Esophagus squamous epithelium (tissue), 5 donors: ENCODE results near the gene TRAPPC2. TPM values are rescaled to one million over a fixed set of nuclear protein-coding genes. Genes with fewer than 3 reads are reported as not detected.

Source experiments
- DNase-seq: peaks from one replicate; lab custom pipeline; 2025; lab: John Stamatoyannopoulos, UW
- H3K27ac ChIP-seq, 4 donors: fragments of 200-600 bp; sonication (generic); one replicate each; pipeline ENCODE4 v1.5.1; 2016 to 2019; ENCODE audit warnings: mild to moderate bottlenecking in 1 of 4
- H3K27me3 ChIP-seq, 4 donors: fragments of 200-600 bp; sonication (generic); 1 replicate in 3 of 4; 2 replicates in 1 of 4; pipeline versions ENCODE4 v1.5.1 to v1.6.0; 2017 to 2021; ENCODE audit warnings: antibody characterized with exemption in 1 of 4
- H3K36me3 ChIP-seq, 3 donors: fragments of 200-600 bp; sonication (generic); one replicate each; pipeline ENCODE4 v1.5.1; 2016 to 2019
- H3K4me1 ChIP-seq, 3 donors: fragments of 200-600 bp; sonication (generic); one replicate each; pipeline ENCODE4 v1.5.1; 2017 to 2019
- H3K4me3 ChIP-seq, 4 donors: fragments of 200-600 bp; sonication (generic); 1 replicate in 3 of 4; 2 replicates in 1 of 4; pipeline ENCODE4 v1.5.1; 2016 to 2019; ENCODE audit warnings: mild to moderate bottlenecking in 2 of 4, moderate library complexity in 1 of 4
- H3K9me3 ChIP-seq, 3 donors: fragments of 200-600 bp; sonication (generic); one replicate each; pipeline ENCODE4 v1.5.1; 2016 to 2019
- CTCF ChIP-seq, 6 experiments: fragments of 450-650 bp in 4 of 6; fragments of 200-600 bp in 2 of 6; sonication (generic) in 2 of 6; IDR thresholded peaks; one replicate each; pipeline ENCODE4 v1.5.1; 2016 to 2019; ENCODE audit warnings: antibody characterized with exemption in 6 of 6, mild to moderate bottlenecking in 4 of 6, moderate library complexity in 4 of 6
- POLR2A ChIP-seq, 4 donors: fragments of 450-650 bp; IDR thresholded peaks; one replicate each; pipeline ENCODE4 v1.6.1; 2017; ENCODE audit warnings: antibody characterized with exemption in 4 of 4, mild to moderate bottlenecking in 4 of 4, moderate library complexity in 3 of 4
- WGBS, 2 donors: methylation state at CpG; one replicate each; pipeline ENCODE4 v1.1.5; 2018; 5-methylcytosine and 5-hydroxymethylcytosine counted together
- intact Hi-C: fragments of 100-400 bp; cut with DNase I; formaldehyde crosslinking; loops from one replicate; pipeline ENCODE4 v1.15.0; 2022
- total RNA-seq, 4 donors: library from RNA; depleted of rRNA; stranded (reverse); fragments of >200 nt; gene quantifications; one replicate each; pipeline ENCODE4 v1.1.0, GENCODE V29; 2016
- donor health status: DM: yes; HTN: yes; CAD: no.

TRAPPC2 gene
- total RNA-seq, 4 donors from 2014 or later, result 8.9 to 12.8 (median 11.0) TPM

GRCh38 chrX:13763489-13763888 lies 29.1 kb upstream of the TRAPPC2 start:
- H3K36me3 ChIP-seq, result peaks cover 0 to 76% (median 6%) of the 10 kb centered on the region in 3 donors
- intact Hi-C loops, result no loop called here
- peak overlapping the region in 2 of 4 donors; percentile 42 to 66 for H3K27ac ChIP-seq
- H3K4me3 ChIP-seq, result no peak overlapping the region
- peak in 1 of 6 experiments; percentile 25 for TF ChIP-seq CTCF (IDR thresholded peaks at IDR 0.05)
- TF ChIP-seq POLR2A (IDR thresholded peaks at IDR 0.05), result no peak
- WGBS, 2 donors, result 31 to 64% methylated on average over 3 to 8 of the region's 8 CpGs
- no peak for DNase-seq
- H3K27me3 ChIP-seq, result no peaks in the 10 kb centered on the region
- no peaks in the 10 kb centered on the region for H3K9me3 ChIP-seq
- H3K4me1 ChIP-seq, result peaks cover 0 to 36% (median 5%) of the 10 kb centered on the region in 3 donors

DNA sequence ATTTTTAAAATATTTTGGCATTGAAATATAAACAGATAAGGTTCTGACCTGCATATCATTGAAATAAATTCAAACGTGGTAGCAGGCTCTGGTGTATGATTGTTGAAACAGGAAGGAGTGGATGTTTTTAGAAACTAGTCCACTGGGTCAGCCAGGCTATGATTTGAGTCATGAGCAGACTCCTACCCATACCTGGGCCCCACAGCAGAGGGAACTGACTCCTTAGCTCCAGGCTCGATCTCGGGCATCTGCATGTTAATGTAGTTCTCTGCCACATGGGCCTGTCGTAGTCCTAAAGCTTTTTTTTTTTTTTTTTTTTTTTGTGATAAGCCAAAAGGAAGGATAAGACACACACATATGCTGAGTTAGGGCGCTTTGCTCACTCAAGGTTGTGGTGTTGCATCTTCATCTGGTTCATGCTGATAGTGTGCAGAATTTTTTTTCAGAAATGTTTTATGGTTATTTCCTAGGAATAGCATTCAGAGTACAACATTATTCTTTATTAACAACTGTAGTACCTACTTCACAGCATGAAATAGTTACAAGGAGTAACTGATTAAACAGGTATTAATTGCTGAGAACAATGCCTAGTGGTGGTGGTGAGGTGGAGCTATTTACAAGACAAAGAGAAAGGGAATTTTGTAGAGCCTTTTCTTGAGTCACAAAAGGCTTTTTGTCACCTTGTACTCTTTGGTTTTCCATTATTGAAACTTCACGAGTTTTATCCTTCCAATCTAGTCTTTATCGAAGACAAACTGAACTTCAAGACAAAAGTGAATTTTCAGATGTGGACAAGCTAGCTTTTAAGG lies 27.4 kb upstream of the TRAPPC2 start:
- Histone ChIP-seq H3K4me1 (peaks cover 0 to 36% (median 5%) of the 10 kb centered on the region in 3 donors), H3K27me3 (no peaks in the 10 kb centered on the region), H3K9me3 (no peaks in the 10 kb centered on the region), H3K27ac (peak overlapping the region in 2 of 4 donors; percentile 25 to 28), H3K4me3 (no peak overlapping the region), H3K36me3 (peaks cover 0 to 76% (median 6%) of the 10 kb centered on the region in 3 donors)
- TF ChIP-seq CTCF (IDR thresholded peaks at IDR 0.05) (no peak), POLR2A (IDR thresholded peaks at IDR 0.05) (no peak)
- WGBS, 2 donors, result 48 to 53% methylated on average over 7 of the region's 7 CpGs
- intact Hi-C loops, result no loop called here
- no peak for DNase-seq

GRCh38 chrX:13760426-13760825 lies 26.0 kb upstream of the TRAPPC2 start:
- peaks cover 0 to 36% (median 5%) of the 10 kb centered on the region in 3 donors for H3K4me1 ChIP-seq
- no peak for TF ChIP-seq CTCF (IDR thresholded peaks at IDR 0.05)
- no peak for TF ChIP-seq POLR2A (IDR thresholded peaks at IDR 0.05)
- H3K9me3 ChIP-seq, result no peaks in the 10 kb centered on the region
- no peaks in the 10 kb centered on the region for H3K27me3 ChIP-seq
- no peak overlapping the region for H3K4me3 ChIP-seq
- no peak for DNase-seq
- 92% methylated on average over 13 of the region's 13 CpGs; no CpG with 5 or more reads in 1 of the 2 donors for WGBS, 2 donors
- intact Hi-C loops, result no loop called here
- peaks cover 0 to 74% (median 6%) of the 10 kb centered on the region in 3 donors for H3K36me3 ChIP-seq
- peak overlapping the region in 1 of 4 donors; percentile 9 for H3K27ac ChIP-seq

DNA sequence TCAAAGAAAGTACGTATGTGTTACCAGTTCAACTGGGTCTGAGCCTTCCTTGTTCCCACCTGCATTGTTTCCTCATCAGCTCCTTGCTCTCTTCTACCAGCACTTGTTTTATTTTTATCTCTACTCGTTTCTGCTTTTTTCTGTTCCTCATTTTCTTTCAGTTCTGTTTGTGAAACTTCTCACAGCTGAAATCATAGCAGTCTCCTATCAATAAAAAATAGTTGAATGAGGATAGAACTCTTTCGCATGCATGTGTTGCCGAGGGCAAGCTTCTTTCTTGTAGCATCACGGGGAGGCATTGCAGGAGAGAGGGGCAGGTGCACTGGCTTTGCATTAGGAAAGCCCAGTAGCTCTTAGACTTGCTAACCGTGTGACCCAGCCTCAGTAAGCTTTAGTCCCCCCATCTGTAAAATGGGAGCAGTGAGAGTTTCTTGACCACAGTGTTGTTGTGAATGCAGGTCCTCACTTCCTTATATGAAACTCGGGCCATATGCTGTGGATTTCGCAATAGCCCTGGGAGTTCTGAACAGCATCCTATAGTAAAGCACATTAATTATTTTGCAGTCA lies 24.8 kb upstream of the TRAPPC2 start:
- peaks cover 0 to 86% (median 6%) of the 10 kb centered on the region in 3 donors for H3K36me3 ChIP-seq
- no peaks in the 10 kb centered on the region for H3K9me3 ChIP-seq
- DNase-seq, result no peak
- 69 to 83% methylated on average over 5 to 7 of the region's 8 CpGs for WGBS, 2 donors
- no peak overlapping the region for H3K27ac ChIP-seq
- no peak for TF ChIP-seq CTCF (IDR thresholded peaks at IDR 0.05)
- TF ChIP-seq POLR2A (IDR thresholded peaks at IDR 0.05), result no peak
- peaks cover 0 to 26% (median 0%) of the 10 kb centered on the region in 3 donors for H3K4me1 ChIP-seq
- H3K27me3 ChIP-seq, result no peaks in the 10 kb centered on the region
- no peak overlapping the region for H3K4me3 ChIP-seq
- intact Hi-C loops, result loop anchor here (10.0 kb wide), 1 partner anchor 276 kb away; no protein-coding TSS in a partner anchor

DNA sequence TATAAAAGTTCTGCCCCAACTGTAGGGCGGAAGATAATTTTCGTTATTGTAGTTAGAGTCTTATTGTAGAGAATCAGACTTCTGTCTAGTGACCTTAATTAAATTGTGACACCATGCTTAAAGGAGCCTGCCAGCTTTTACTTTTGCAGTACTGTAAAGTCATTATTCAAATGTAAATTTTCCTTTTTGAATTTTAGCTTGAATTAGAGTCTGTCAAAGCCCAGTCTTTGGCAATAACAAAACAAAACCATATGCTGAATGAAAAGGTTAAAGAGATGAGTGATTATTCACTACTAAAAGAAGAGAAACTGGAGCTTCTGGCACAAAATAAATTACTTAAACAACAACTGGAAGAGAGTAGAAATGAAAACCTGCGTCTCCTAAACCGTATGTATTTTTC lies 22.0 kb upstream of the TRAPPC2 start:
- intact Hi-C loops, result loop anchor here (10.0 kb wide), 1 partner anchor 278 kb away; no protein-coding TSS in a partner anchor
- TF ChIP-seq POLR2A (IDR thresholded peaks at IDR 0.05) (no peak), CTCF (IDR thresholded peaks at IDR 0.05) (no peak)
- Histone ChIP-seq H3K4me1 (peaks cover 0 to 5% (median 0%) of the 10 kb centered on the region in 3 donors), H3K4me3 (no peak overlapping the region), H3K27ac (no peak overlapping the region), H3K27me3 (no peaks in the 10 kb centered on the region), H3K36me3 (peaks cover 6 to 91% (median 6%) of the 10 kb centered on the region in 3 donors), H3K9me3 (no peaks in the 10 kb centered on the region)
- DNase-seq, result no peak
- 93 to 99% methylated on average over 4 of the region's 4 CpGs for WGBS, 2 donors
